SK-N-SH (cell line): ENCODE results near the gene TMPRSS6. TPM values are rescaled to one million over a fixed set of nuclear protein-coding genes. Genes with fewer than 3 reads are reported as not detected.

Source experiments
- CTCF ChIA-PET: fragments of 300-600, 350-600 bp; formaldehyde crosslinking; extraction: SDS; loops from one replicate; lab custom pipeline; 2021; lab: Yijun Ruan, JAX
- POLR2A ChIA-PET: fragments of 350-600 bp; sonication (Branson Sonifier 250); formaldehyde crosslinking; extraction: SDS; loops from one replicate; lab custom pipeline; 2020; ENCODE audit warnings: antibody characterized with exemption, inconsistent platforms; lab: Yijun Ruan, JAX
- DNase-seq: peaks from one replicate; pipeline ENCODE4 v3.0.0; 2012
- H2AFZ ChIP-seq: fragments of 200-600 bp; sonication (generic); 2 replicates; pipeline ENCODE4 v1.8.1; 2016; ENCODE audit warnings: antibody characterized with exemption, mild to moderate bottlenecking, low read depth
- H3F3A ChIP-seq: fragments of 200-600 bp; sonication (generic); replicated peaks from 2 replicates; pipeline ENCODE3; 2016; ENCODE audit warnings: antibody characterized with exemption, mild to moderate bottlenecking; ENCODE audit not compliant: insufficient read depth
- H3K27ac ChIP-seq, 2 experiments: fragments of 200-500 bp in 1 of 2; fragments of 200-600 bp in 1 of 2; sonication (Bioruptor generic) in 1 of 2; sonication (generic), shearing (Covaris generic) in 1 of 2; 2 replicates each; pipeline versions ENCODE4 v1.5.1 to v1.6.1; 2014 to 2016; ENCODE audit warnings: low read depth in 2 of 2, inconsistent platforms in 1 of 2, low read length in 1 of 2, mild to moderate bottlenecking in 1 of 2, mixed read lengths in 1 of 2
- H3K27me3 ChIP-seq: fragments of 200-600 bp; sonication (generic), shearing (Covaris generic); 2 replicates; pipeline ENCODE4 v1.6.1; 2016; ENCODE audit warnings: mixed run types; ENCODE audit not compliant: insufficient read depth
- H3K36me3 ChIP-seq, 2 experiments: fragments of 200-500 bp in 1 of 2; fragments of 200-600 bp in 1 of 2; sonication (Bioruptor generic) in 1 of 2; sonication (generic) in 1 of 2; replicated peaks in 1 of 2; 2 replicates each; pipeline versions ENCODE3 to v1.5.1; 2014 to 2016; ENCODE audit warnings: low read length in 1 of 2, mild to moderate bottlenecking in 1 of 2; ENCODE audit not compliant: insufficient read depth in 2 of 2, control insufficient read depth in 1 of 2
- H3K4me1 ChIP-seq, 2 experiments: fragments of 200-500 bp in 1 of 2; fragments of 200-600 bp in 1 of 2; sonication (Bioruptor generic) in 1 of 2; sonication (generic), shearing (Covaris generic) in 1 of 2; 2 replicates each; pipeline versions ENCODE4 v1.5.1 to v1.6.1; 2014 to 2016; ENCODE audit warnings: low read depth in 1 of 2, low read length in 1 of 2, mixed run types in 1 of 2; ENCODE audit not compliant: insufficient read depth in 2 of 2, control insufficient read depth in 1 of 2
- H3K4me2 ChIP-seq: fragments of 200-600 bp; sonication (generic), shearing (Covaris generic); 2 replicates; pipeline ENCODE4 v1.6.1; 2017; ENCODE audit warnings: mixed run types
- H3K4me3 ChIP-seq, 2 experiments: fragments of 200-500 bp in 1 of 2; fragments of 200-600 bp in 1 of 2; sonication (Bioruptor generic) in 1 of 2; sonication (generic), shearing (Covaris generic) in 1 of 2; 2 replicates each; pipeline versions ENCODE4 v1.5.1 to v1.8.1; 2014 to 2016; ENCODE audit warnings: low read depth in 2 of 2, inconsistent platforms in 1 of 2, low read length in 1 of 2, mild to moderate bottlenecking in 1 of 2, mixed read lengths in 1 of 2, moderate library complexity in 1 of 2
- H3K79me2 ChIP-seq: fragments of 200-600 bp; sonication (generic); 2 replicates; pipeline ENCODE4 v1.8.1; 2017; ENCODE audit warnings: mild to moderate bottlenecking; ENCODE audit not compliant: insufficient read depth
- H3K9ac ChIP-seq: fragments of 200-600 bp; sonication (generic); 2 replicates; pipeline ENCODE4 v1.6.1; 2017; ENCODE audit warnings: mixed run types
- H3K9me2 ChIP-seq: fragments of 200-600 bp; sonication (generic); 2 replicates; pipeline ENCODE4 v1.6.1; 2017; ENCODE audit warnings: mixed run types
- H3K9me3 ChIP-seq: fragments of 200-600 bp; sonication (generic); 2 replicates; pipeline ENCODE4 v1.6.1; 2017; ENCODE audit warnings: mixed run types, mild to moderate bottlenecking, moderate library complexity
- H4K20me1 ChIP-seq: fragments of 200-600 bp; sonication (generic); 2 replicates; pipeline ENCODE4 v1.6.1; 2017; ENCODE audit warnings: mild to moderate bottlenecking, mixed run types; ENCODE audit not compliant: insufficient read depth
- CHD2 ChIP-seq: fragments of 150-350 bp; IDR thresholded peaks from 2 replicates; pipeline ENCODE4 v1.6.1; 2018; ENCODE audit warnings: low read length; ENCODE audit not compliant: partially characterized antibody
- EZH2phosphoT487 ChIP-seq: fragments of 200-600 bp; sonication (generic); IDR thresholded peaks from 2 replicates; pipeline ENCODE4 v1.6.1; 2017; ENCODE audit warnings: low read depth, mixed run types, mild to moderate bottlenecking, antibody characterized with exemption, moderate library complexity, borderline replicate concordance
- FOXJ3 ChIP-seq: sonication (generic); formaldehyde crosslinking; IDR thresholded peaks from 2 replicates; pipeline ENCODE4 v1.5.1; 2020; ENCODE audit warnings: mild to moderate bottlenecking, missing genetic modification reagents
- FOXM1 ChIP-seq: IDR thresholded peaks from 2 replicates; pipeline ENCODE4 v1.4.0; 2012; ENCODE audit warnings: low read depth, mild to moderate bottlenecking
- GABPA ChIP-seq: IDR thresholded peaks from 2 replicates; pipeline ENCODE4 v1.4.0; 2012; ENCODE audit warnings: low read depth, mild to moderate bottlenecking
- GATA2 ChIP-seq: sonication (generic); formaldehyde crosslinking; IDR thresholded peaks from 2 replicates; pipeline ENCODE4 v1.5.0; 2020; ENCODE audit warnings: mild to moderate bottlenecking, missing genetic modification reagents
- IRF3 ChIP-seq: fragments of 150-350 bp; IDR thresholded peaks from 2 replicates; pipeline ENCODE4 v1.6.1; 2016; ENCODE audit warnings: mild to moderate bottlenecking, low read depth, low read length
- JUND ChIP-seq: IDR thresholded peaks from 2 replicates; pipeline ENCODE4 v1.4.0; 2012
- MXI1 ChIP-seq: IDR thresholded peaks from 2 replicates; pipeline ENCODE4 v1.6.1; 2012; ENCODE audit warnings: mild to moderate bottlenecking, low read depth, low read length, improper control_type of control experiment
- NFIC ChIP-seq: IDR thresholded peaks from 2 replicates; pipeline ENCODE4 v1.4.0; 2012; ENCODE audit warnings: borderline replicate concordance
- NRF1 ChIP-seq: IDR thresholded peaks from 2 replicates; pipeline ENCODE4 v1.6.1; 2012; ENCODE audit warnings: low read depth, mild to moderate bottlenecking, low read length
- POLR2AphosphoS5 ChIP-seq: IDR thresholded peaks from 2 replicates; pipeline ENCODE4 v1.6.1; 2012; ENCODE audit warnings: low read depth, low read length
- RAD21 ChIP-seq: IDR thresholded peaks from 2 replicates; pipeline ENCODE4 v1.6.1; 2012; ENCODE audit warnings: mild to moderate bottlenecking, low read length
- RXRA ChIP-seq: IDR thresholded peaks from 2 replicates; pipeline ENCODE4 v1.4.0; 2012; ENCODE audit warnings: low read depth, mild to moderate bottlenecking, borderline replicate concordance
- TEAD4 ChIP-seq: IDR thresholded peaks from 2 replicates; pipeline ENCODE4 v1.4.0; 2012; ENCODE audit warnings: mild to moderate bottlenecking, borderline replicate concordance; ENCODE audit not compliant: insufficient read depth
- USF2 ChIP-seq: fragments of 150-350 bp; IDR thresholded peaks from 2 replicates; pipeline ENCODE4 v1.6.1; 2017; ENCODE audit warnings: antibody characterized with exemption, low read length, low read depth, borderline replicate concordance
- ZBTB33 ChIP-seq: IDR thresholded peaks from 2 replicates; pipeline ENCODE4 v1.4.0; 2012; ENCODE audit warnings: low read depth, borderline replicate concordance
- WGBS: methylation state at CpG from one replicate; pipeline ENCODE4 v1.1.6; 2017; ENCODE audit warnings: low lambda C conversion rate; 5-methylcytosine and 5-hydroxymethylcytosine counted together
- polyA plus RNA-seq, 3 experiments: library from polyadenylated mRNA; depleted of rRNA; stranded (reverse); fragments of >200 nt; gene quantifications; 2 replicates each; pipeline ENCODE4 v1.2.3, GENCODE V29; 2012
- TF ChIP-seq, protein P1 (sequence below): fragments of 200-600 bp; sonication (generic); IDR thresholded peaks from 2 replicates; pipeline ENCODE4 v1.6.1; 2017; ENCODE audit warnings: antibody characterized with exemption, mild to moderate bottlenecking, moderate library complexity
- TF ChIP-seq, protein P2 (sequence below): IDR thresholded peaks from 2 replicates; pipeline ENCODE4; 2012

TMPRSS6 gene
- polyA plus RNA-seq, 1 of the 3 experiments (the other 2 are of a cell fraction): not detected

GRCh38 chr22:37015587-37015878 is 94.0 kb downstream of the TMPRSS6 start:
- 96% methylated on average over 4 of the region's 4 CpGs for WGBS
- no peaks in the 10 kb centered on the region for H3K9me2 ChIP-seq

More at GRCh38 chr22:37015587-37015878, 94.0 kb downstream of the TMPRSS6 start:
- Histone ChIP-seq H2AFZ (no peak overlapping the region), H3K4me2 (no peak overlapping the region), H3K9me3 (no peaks in the 10 kb centered on the region), H3K36me3 (peaks cover 3 to 7% of the 10 kb centered on the region in 2 experiments), H3K4me3 (no peak overlapping the region)
- no peak for TF ChIP-seq RAD21
- TF ChIP-seq FOXJ3 (CRISPR knock-in tag): no peak
- no peak for TF ChIP-seq USF2
- TF ChIP-seq TEAD4: no peak
- TF ChIP-seq NRF1: no peak
- no peak for TF ChIP-seq FOXM1
- no peak for TF ChIP-seq IRF3
- no peak for TF ChIP-seq MXI1
- no peak for TF ChIP-seq CHD2
- TF ChIP-seq, protein P1, sequence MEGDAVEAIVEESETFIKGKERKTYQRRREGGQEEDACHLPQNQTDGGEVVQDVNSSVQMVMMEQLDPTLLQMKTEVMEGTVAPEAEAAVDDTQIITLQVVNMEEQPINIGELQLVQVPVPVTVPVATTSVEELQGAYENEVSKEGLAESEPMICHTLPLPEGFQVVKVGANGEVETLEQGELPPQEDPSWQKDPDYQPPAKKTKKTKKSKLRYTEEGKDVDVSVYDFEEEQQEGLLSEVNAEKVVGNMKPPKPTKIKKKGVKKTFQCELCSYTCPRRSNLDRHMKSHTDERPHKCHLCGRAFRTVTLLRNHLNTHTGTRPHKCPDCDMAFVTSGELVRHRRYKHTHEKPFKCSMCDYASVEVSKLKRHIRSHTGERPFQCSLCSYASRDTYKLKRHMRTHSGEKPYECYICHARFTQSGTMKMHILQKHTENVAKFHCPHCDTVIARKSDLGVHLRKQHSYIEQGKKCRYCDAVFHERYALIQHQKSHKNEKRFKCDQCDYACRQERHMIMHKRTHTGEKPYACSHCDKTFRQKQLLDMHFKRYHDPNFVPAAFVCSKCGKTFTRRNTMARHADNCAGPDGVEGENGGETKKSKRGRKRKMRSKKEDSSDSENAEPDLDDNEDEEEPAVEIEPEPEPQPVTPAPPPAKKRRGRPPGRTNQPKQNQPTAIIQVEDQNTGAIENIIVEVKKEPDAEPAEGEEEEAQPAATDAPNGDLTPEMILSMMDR: no peak
- no peak for TF ChIP-seq NFIC
- TF ChIP-seq, protein P2, sequence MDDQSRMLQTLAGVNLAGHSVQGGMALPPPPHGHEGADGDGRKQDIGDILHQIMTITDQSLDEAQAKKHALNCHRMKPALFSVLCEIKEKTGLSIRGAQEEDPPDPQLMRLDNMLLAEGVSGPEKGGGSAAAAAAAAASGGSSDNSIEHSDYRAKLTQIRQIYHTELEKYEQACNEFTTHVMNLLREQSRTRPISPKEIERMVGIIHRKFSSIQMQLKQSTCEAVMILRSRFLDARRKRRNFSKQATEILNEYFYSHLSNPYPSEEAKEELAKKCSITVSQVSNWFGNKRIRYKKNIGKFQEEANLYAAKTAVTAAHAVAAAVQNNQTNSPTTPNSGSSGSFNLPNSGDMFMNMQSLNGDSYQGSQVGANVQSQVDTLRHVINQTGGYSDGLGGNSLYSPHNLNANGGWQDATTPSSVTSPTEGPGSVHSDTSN: no peak
- no peak for TF ChIP-seq RXRA
- no peak for TF ChIP-seq JUND
- TF ChIP-seq EZH2phosphoT487: no peak
- no peak for TF ChIP-seq ZBTB33
- no peak for TF ChIP-seq GABPA
- TF ChIP-seq POLR2AphosphoS5: no peak
- no peak for TF ChIP-seq GATA2 (CRISPR knock-in tag)
- TF ChIP-seq, all 33 proteins: peak for 0
- no peak for DNase-seq
- Histone ChIP-seq H3K4me1 (peaks cover 8 to 16% of the 10 kb centered on the region in 2 experiments; a peak in 1 of 4 replicates), H3K27ac (no peak overlapping the region), H3K27me3 (no peaks in the 10 kb centered on the region), H3K79me2 (peaks cover 14% of the 10 kb centered on the region; the same call in 1 of the 2 replicates), H4K20me1 (no peaks in the 10 kb centered on the region), H3F3A (no peaks in the 10 kb centered on the region), H3K9ac (no peak overlapping the region)
- CTCF ChIA-PET: interaction anchor here (1.5 kb wide), 1 partner anchor 10 kb away, joined by 6 read pairs; no protein-coding TSS in a partner anchor
- POLR2A ChIA-PET: no interaction called here

Other genes with a start within 250 kb of the TMPRSS6 start
- gene NCF4, start 248.7 kb downstream of the TMPRSS6 start, polyA plus RNA-seq (2012; rRNA removed): not detected in 2 replicates
- not detected in 2 replicates for gene CSF2RB, start 196.1 kb downstream of the TMPRSS6 start, polyA plus RNA-seq (2012; rRNA removed)
- 47.6 and 49.4 TPM in 2 replicates for gene TST, start 90.3 kb downstream of the TMPRSS6 start, polyA plus RNA-seq (2012; rRNA removed)
- gene MPST, start 90.0 kb downstream of the TMPRSS6 start, polyA plus RNA-seq (2012; rRNA removed): 45.0 and 60.4 TPM in 2 replicates
- 57.8 and 68.3 TPM in 2 replicates for gene KCTD17, start 58.0 kb downstream of the TMPRSS6 start, polyA plus RNA-seq (2012; rRNA removed)
- gene IL2RB, start 40.2 kb upstream of the TMPRSS6 start, polyA plus RNA-seq (2012; rRNA removed): 0.33 and 0.39 TPM in 2 replicates
- gene C1QTNF6, start 78.5 kb upstream of the TMPRSS6 start, polyA plus RNA-seq (2012; rRNA removed): 47.4 and 47.7 TPM in 2 replicates
- 0.02 TPM in 1 of 2 replicates, not detected in the other for gene SSTR3, start 102.8 kb upstream of the TMPRSS6 start, polyA plus RNA-seq (2012; rRNA removed)
- gene RAC2, start 134.6 kb upstream of the TMPRSS6 start, polyA plus RNA-seq (2012; rRNA removed): 22.6 and 29.9 TPM in 2 replicates
- 0.03 and 0.07 TPM in 2 replicates for gene CYTH4, start 172.8 kb upstream of the TMPRSS6 start, polyA plus RNA-seq (2012; rRNA removed)